ENCODE measurements around the gene TRIM28.

Gene TRIM28

GRCh38 chr19:58579473-58580142, 35.7 kb downstream of the TRIM28 start:
- no peak for DNase-seq

GRCh38 chr19:58581227-58582141, 37.6 kb downstream of the TRIM28 start:
- no peak for DNase-seq

GRCh38 chr19:58582985-58583384, 39.1 kb downstream of the TRIM28 start:
- DNase-seq, result no peak

GRCh38 chr19:58584498-58585441, 40.9 kb downstream of the TRIM28 start:
- DNase-seq, result no peak

- no peak for DNase-seq
Observed at GRCh38 chr19:58585442-58586132, 41.7 kb downstream of the TRIM28 start.

GRCh38 chr19:58586133-58586765, 42.4 kb downstream of the TRIM28 start:
- DNase-seq, result no peak

All from NCI-H1105 (cell line).